Keratinocyte (primary cell): ENCODE data around the gene ZNF169.

Experiments
- CTCF ChIP-seq, 3 experiments: IDR thresholded peaks in 1 of 3; conservative IDR thresholded peaks in 1 of 3; optimal IDR thresholded peaks in 1 of 3; 2 replicates in 2 of 3; 3 replicates in 1 of 3; pipeline versions ENCODE3 to v1.5.1; 2011; ENCODE audit warnings: low read length in 3 of 3, mild to moderate bottlenecking in 3 of 3, moderate library complexity in 2 of 3, control low read depth in 1 of 3, inconsistent platforms in 1 of 3; ENCODE audit not compliant: insufficient read depth in 2 of 3; ENCODE audit errors: extremely low read depth in 1 of 3
- EZH2 ChIP-seq: IDR thresholded peaks from one replicate; pipeline ENCODE4 v1.6.1; 2012; ENCODE audit warnings: inconsistent platforms, mild to moderate bottlenecking, low read length, moderate library complexity

DNA sequence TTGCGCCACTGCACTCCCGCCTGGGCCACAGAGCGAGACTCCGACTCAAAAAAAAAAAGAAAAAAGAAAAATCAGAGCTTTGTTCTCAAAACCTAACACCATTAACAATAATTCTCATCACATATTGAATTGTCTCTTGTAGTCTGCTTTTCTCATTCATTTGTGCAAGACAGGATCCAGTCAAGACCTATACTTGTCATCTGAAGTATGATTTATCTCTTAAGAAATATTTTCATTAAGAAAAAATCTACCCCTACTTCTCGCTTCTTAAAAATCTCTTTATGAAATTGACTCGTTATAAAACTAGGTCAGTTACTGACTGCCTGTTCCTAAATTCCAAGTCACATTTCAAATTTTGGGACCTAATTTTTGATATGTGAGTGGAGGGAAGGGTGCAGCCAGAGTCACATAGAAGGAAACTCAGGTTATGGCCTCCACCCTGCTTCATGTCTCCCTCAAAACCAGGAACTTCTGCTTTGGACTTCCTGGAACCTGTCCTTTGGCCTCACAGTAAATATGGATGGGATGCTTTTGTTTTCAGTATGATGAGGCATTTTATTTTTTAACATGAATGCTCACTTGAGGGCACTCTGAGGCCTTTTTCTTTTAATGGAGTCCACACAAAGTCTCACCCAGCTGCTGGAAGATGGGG lies 18.9 kb downstream of the ZNF169 start:
- no peak for TF ChIP-seq CTCF (optimal IDR thresholded peaks at IDR 0.05 in 1 of 3, IDR thresholded peaks at IDR 0.05 in 1 of 3, conservative IDR thresholded peaks at IDR 0.05 in 1 of 3; ENCODE audit: extremely low read depth in 1 of 3, insufficient read depth in 2 of 3, low read length in 3 of 3)
- no peak for TF ChIP-seq EZH2
